Measurements from ENCODE around the gene CBY1.
A peak's percentile ranks its signal among the peaks of the same experiment; 100 is the strongest.

The CBY1 gene

GRCh38 chr22:38704654-38705234, 48.3 kb downstream of the CBY1 start:
- peak; percentile 21 for DNase-seq

- peak; percentile 100 for DNase-seq
Observed at GRCh38 chr22:38705235-38706100, 49.0 kb downstream of the CBY1 start, which contains the start of gene GTPBP1. Gene GTPBP1, plus strand, starts transcription at chr22:38705944. Its CDS starts 12 bp downstream, at chr22:38705956.

- peak; percentile 75 for DNase-seq
Observed at GRCh38 chr22:38706101-38706900, 49.9 kb downstream of the CBY1 start.

DNA sequence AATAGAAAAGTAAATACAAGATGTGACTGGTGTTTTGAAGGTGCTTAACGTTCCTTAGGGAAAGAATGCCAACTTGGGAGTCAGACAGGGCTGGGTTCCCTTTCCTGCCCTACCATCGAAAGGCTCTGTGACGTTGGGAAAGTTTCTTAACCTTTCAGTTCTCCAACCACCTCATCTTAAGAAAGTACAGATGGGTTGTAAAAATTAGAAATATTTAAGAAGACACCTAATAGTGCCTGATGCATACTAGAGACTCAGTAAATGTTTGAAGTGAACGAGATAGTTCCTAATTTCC, 50.4 kb downstream of the CBY1 start:
- DNase-seq = peak; percentile 27

- peak; percentile 39 for DNase-seq
Observed at GRCh38 chr22:38707346-38707745, 50.9 kb downstream of the CBY1 start.

GRCh38 chr22:38707984-38708383, 51.5 kb downstream of the CBY1 start:
- DNase-seq = no peak

DNA sequence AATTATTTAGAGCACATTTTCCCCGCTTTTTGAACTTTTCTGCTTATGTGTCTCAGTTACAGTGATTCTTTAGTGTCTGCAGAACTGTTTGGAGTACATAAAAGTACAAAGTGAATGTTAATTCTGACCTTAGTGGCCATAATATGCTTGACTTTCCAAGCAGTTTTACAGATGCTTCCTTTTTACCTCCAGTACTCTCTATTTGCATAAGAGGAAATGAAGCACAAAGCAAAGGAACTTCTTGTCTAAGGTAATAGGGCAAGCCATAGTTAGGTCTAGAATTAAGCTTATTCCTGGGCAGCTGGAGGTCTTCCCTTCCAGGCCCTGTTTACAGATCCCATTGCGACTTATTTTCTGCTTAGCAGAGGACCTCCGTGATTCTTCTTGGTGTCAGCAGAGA, 52.9 kb downstream of the CBY1 start:
- no peak for DNase-seq

- DNase-seq = no peak
Observed at GRCh38 chr22:38710351-38710750, 53.9 kb downstream of the CBY1 start.

DNA sequence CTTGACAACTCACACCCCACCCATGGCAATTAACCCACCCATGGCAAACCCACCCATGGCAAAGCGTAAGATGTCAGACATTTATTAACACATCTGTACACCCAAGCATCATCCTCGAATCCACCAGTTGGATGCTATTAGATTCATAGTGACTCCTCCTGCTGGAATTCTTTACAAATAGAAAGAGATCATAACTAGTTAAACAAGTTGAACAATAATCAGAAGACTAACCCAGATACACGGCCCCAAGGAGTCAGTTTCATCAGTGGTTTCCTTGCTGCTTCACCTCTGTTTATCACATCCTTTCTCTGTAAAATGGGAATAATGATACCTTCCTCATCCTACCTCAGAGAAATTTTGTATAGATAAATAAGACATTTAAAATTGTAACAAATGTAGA, 54.4 kb downstream of the CBY1 start:
- no peak for DNase-seq

GRCh38 chr22:38712486-38713207, 56.2 kb downstream of the CBY1 start:
- DNase-seq = no peak

DNA sequence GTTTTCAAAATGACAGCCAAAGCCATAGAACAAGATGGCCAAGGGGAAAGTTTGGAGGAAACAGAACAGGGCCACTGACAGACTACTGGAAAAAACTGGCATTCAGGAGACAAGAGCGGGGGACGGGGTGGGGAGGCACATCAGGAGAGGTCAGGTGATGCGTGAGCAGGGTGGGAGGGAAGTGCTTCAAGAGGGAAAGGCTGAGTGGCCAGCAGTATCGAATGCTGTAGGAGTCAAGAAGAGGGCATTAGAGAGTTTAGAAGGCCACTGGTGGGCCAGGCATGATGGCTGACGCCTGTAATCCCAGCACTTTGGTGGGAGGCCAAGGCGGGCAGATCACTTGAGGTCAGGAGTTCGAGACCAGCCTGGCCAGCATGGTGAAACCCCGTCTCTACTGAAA, 57.5 kb downstream of the CBY1 start:
- no peak for DNase-seq

- no peak for DNase-seq
Observed at GRCh38 chr22:38715176-38715764, 58.8 kb downstream of the CBY1 start.

DNA sequence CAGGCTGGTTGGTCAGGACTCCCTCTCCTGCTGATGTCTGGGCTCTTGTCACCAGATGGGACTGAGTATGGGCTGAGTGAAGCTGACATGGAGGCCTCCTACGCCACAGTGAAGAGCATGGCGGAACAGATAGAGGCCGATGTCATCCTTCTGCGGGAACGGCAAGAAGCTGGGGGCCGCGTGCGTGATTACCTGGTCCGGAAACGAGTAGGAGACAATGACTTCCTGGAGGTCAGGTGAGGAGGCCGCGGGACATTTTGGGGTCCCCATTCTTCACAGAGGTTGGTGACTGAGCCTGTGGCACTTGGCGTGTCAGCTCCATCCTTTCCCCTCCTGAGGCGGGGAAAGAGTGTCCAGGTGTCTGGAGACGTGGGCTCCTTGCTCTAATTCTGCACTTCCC, 59.4 kb downstream of the CBY1 start:
- DNase-seq = no peak

DNA sequence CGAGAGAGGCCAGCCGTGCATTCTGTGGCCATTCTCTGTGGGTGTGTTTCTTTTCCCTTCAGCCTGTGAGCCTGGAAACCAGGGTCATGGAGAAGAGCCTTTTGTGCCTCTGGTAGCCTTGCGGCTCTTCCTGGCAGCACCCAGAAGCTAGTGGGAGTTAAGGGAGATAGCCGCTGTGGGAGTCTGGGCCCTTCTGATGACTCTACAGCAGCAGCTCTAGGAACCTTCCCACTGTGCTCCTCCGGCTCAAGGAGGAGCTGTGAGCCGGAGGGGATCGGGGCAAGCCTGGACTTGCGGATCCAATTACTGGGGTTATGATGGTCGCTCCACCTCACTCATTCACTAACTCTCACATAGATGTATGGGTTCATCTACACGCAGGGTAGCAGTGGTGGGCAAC, 59.8 kb downstream of the CBY1 start:
- no peak for DNase-seq

- DNase-seq = no peak
Observed at GRCh38 chr22:38716826-38717225, 60.4 kb downstream of the CBY1 start.

GRCh38 chr22:38717244-38717643, 60.8 kb downstream of the CBY1 start:
- DNase-seq = no peak

GRCh38 chr22:38718414-38718813, 62.0 kb downstream of the CBY1 start:
- peak; percentile 55 for DNase-seq

DNA sequence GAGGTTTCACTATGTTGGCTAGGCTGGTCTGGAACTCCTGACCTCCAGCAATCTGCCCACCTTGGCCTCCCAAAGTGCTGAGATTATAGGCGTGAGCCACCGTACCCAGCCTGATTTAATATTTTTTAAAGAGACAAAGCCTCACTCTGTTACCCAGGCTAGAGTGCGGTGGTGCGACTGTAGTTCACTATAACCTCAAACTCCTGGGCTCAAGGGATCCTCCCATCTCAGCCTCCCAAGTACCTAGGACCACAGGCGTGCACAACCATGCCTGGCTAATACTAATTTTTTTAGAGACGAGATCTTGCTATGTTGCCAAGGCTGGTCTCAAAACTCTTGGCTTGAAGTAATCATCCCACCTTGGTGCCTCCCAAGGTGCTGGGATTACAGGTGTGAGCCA, 62.8 kb downstream of the CBY1 start:
- no peak for DNase-seq

DNA sequence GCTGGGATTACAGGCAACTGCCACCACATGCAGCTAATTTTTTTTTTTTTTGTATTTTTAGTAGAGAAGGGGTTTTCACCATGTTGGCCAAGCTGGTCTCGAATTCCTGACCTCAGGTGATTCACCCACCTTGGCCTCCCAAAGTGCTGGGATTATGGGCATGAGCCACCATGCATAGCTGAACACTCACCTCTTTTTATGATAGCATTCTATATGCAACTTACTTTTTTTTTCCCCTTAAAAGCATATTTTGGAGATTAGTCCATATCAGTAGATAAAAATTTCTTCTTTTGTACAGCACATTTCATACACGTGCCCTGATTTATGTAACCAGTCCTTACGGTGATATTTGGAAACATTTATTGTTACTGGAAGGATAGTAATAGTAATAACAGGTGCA, 63.9 kb downstream of the CBY1 start:
- no peak for DNase-seq

DNA sequence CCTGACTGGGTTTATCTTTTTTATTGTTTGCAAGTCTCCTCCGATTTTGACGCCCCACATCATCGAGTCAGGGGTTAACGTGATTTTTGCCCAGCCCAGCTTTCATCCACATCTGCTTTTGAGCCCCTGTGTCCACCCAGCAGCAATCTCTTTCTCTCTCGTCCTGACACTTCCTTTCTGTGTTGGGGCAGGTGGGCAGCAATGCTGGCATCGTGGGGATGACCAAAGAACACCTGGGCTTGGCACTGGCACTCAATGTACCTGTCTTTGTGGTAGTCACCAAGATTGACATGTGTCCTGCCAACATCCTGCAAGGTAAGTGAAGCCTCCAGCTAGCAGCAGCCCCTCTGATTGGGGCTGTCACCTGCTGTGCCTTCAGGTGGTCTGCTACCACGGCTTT, 65.1 kb downstream of the CBY1 start:
- DNase-seq = no peak
